HG02678 (cell line): Measurements from ENCODE around the gene CABCOCO1.

Experiments used
- ATAC-seq: cut with Tn5 transposase; IDR thresholded peaks from one replicate; pipeline ENCODE4 v1.9.1; 2021; ENCODE audit warnings: mild to moderate bottlenecking, moderate library complexity; ENCODE audit not compliant: unreplicated experiment

CABCOCO1 gene

GRCh38 chr10:61662794-61663259 lies at the start of gene CABCOCO1:
Gene CABCOCO1 (plus strand): TSS chr10:61662929. CDS start chr10:61662973, 44 bp downstream.
- no peak for ATAC-seq

- ATAC-seq, result no peak
Measured at GRCh38 chr10:61613665-61614064, 49.1 kb upstream of the CABCOCO1 start.

- ATAC-seq, result no peak
Measured at GRCh38 chr10:61616611-61617010, 46.1 kb upstream of the CABCOCO1 start.

GRCh38 chr10:61617180-61617579 lies 45.5 kb upstream of the CABCOCO1 start:
- ATAC-seq, result no peak

- ATAC-seq, result no peak
Measured at GRCh38 chr10:61617586-61617985, 45.1 kb upstream of the CABCOCO1 start.

- ATAC-seq, result no peak
Measured at GRCh38 chr10:61618388-61618961, 44.3 kb upstream of the CABCOCO1 start.

- no peak for ATAC-seq
Measured at GRCh38 chr10:61620506-61620905, 42.2 kb upstream of the CABCOCO1 start.

GRCh38 chr10:61621605-61622051 lies 41.1 kb upstream of the CABCOCO1 start:
- ATAC-seq, result no peak

- ATAC-seq, result no peak
Measured at GRCh38 chr10:61623161-61623560, 39.6 kb upstream of the CABCOCO1 start.

- ATAC-seq, result no peak
Measured at GRCh38 chr10:61626209-61626608, 36.5 kb upstream of the CABCOCO1 start.

- ATAC-seq, result no peak
Measured at GRCh38 chr10:61627266-61627665, 35.5 kb upstream of the CABCOCO1 start.

- ATAC-seq, result no peak
Measured at GRCh38 chr10:61628151-61628874, 34.4 kb upstream of the CABCOCO1 start.

- no peak for ATAC-seq
Measured at GRCh38 chr10:61628875-61629513, 33.7 kb upstream of the CABCOCO1 start.

- no peak for ATAC-seq
Measured at GRCh38 chr10:61629576-61629975, 33.2 kb upstream of the CABCOCO1 start.

GRCh38 chr10:61632057-61632670 lies 30.6 kb upstream of the CABCOCO1 start:
- ATAC-seq, result no peak

- no peak for ATAC-seq
Measured at GRCh38 chr10:61633665-61634064, 29.1 kb upstream of the CABCOCO1 start.

GRCh38 chr10:61634746-61635145 lies 28.0 kb upstream of the CABCOCO1 start:
- no peak for ATAC-seq

- no peak for ATAC-seq
Measured at GRCh38 chr10:61635471-61635870, 27.3 kb upstream of the CABCOCO1 start.

- no peak for ATAC-seq
Measured at GRCh38 chr10:61635932-61636331, 26.8 kb upstream of the CABCOCO1 start.

GRCh38 chr10:61639952-61640351 lies 22.8 kb upstream of the CABCOCO1 start:
- no peak for ATAC-seq

GRCh38 chr10:61640856-61641255 lies 21.9 kb upstream of the CABCOCO1 start:
- no peak for ATAC-seq
